HK-2 (cell line): Measurements from ENCODE around the gene KPNA4.

Experiments
- DNase-seq: peaks from one replicate; pipeline ENCODE4 v3.0.0-alpha.2; 2018; ENCODE audit not compliant: unreplicated experiment

KPNA4 gene

GRCh38 chr3:160449636-160450598 is 115.5 kb downstream of the KPNA4 start, which contains the start of gene TRIM59:
TSS of gene TRIM59 (minus strand) at chr3:160449786. CDS start at chr3:160439183, 10,603 bp downstream.
- peak; percentile 100 for DNase-seq

GRCh38 chr3:160448845-160449635 is 116.3 kb downstream of the KPNA4 start:
- no peak for DNase-seq

- DNase-seq = no peak
Observed at GRCh38 chr3:160447544-160447943, 117.8 kb downstream of the KPNA4 start.

GRCh38 chr3:160446522-160447056 is 118.8 kb downstream of the KPNA4 start:
- DNase-seq = no peak

GRCh38 chr3:160445854-160446253 is 119.5 kb downstream of the KPNA4 start:
- no peak for DNase-seq
